GM20431 (cell line): Measurements from ENCODE around the gene METTL5.

Experiments used
- in situ Hi-C: fragments of 300-500 bp; cut with MseI, MboI; formaldehyde crosslinking; loops from one replicate; pipeline ENCODE4 v1.15.0; 2020; ENCODE audit warnings: low sequenced_read_pairs; ENCODE audit not compliant: unreplicated experiment

Gene METTL5

GRCh38 chr2:169795181-169795580, 29.5 kb downstream of the METTL5 start:
- in situ Hi-C loops = no loop called here

GRCh38 chr2:169790581-169790980, 34.1 kb downstream of the METTL5 start:
- in situ Hi-C loops = no loop called here

GRCh38 chr2:169782513-169782912, 42.2 kb downstream of the METTL5 start:
- in situ Hi-C loops = no loop called here

- in situ Hi-C loops = no loop called here
These were observed 43.3 kb downstream of the METTL5 start for GRCh38 chr2:169781249-169782013.

- in situ Hi-C loops = no loop called here
These were observed 46.3 kb downstream of the METTL5 start for GRCh38 chr2:169778446-169778845.

- in situ Hi-C loops = no loop called here
These were observed 48.4 kb downstream of the METTL5 start for GRCh38 chr2:169776252-169776761.

- in situ Hi-C loops = no loop called here
These were observed 48.9 kb downstream of the METTL5 start for GRCh38 chr2:169775765-169776164.

GRCh38 chr2:169775354-169775753, 49.4 kb downstream of the METTL5 start:
- in situ Hi-C loops = no loop called here

GRCh38 chr2:169772651-169773050, 52.1 kb downstream of the METTL5 start:
- in situ Hi-C loops = no loop called here

GRCh38 chr2:169771612-169772011, 53.1 kb downstream of the METTL5 start:
- in situ Hi-C loops = no loop called here

GRCh38 chr2:169771021-169771420, 53.7 kb downstream of the METTL5 start:
- in situ Hi-C loops = no loop called here

- in situ Hi-C loops = no loop called here
These were observed 56.3 kb downstream of the METTL5 start for GRCh38 chr2:169768262-169768995.

GRCh38 chr2:169767243-169767888, 57.3 kb downstream of the METTL5 start:
- in situ Hi-C loops = no loop called here

- in situ Hi-C loops = no loop called here
These were observed 59.2 kb downstream of the METTL5 start for GRCh38 chr2:169765523-169765922.

- in situ Hi-C loops = no loop called here
These were observed 62.8 kb downstream of the METTL5 start for GRCh38 chr2:169761970-169762292.
